ENCODE measurements around the gene ZBED3. TPM values are rescaled to one million over a fixed set of nuclear protein-coding genes. Genes with fewer than 3 reads are reported as not detected.

The ZBED3 gene
- total and polyA plus RNA-seq, 2 donors (not counting 3 experiments of a cell fraction or from before 2014, with no cell fraction given), result 11.8 to 15.9 TPM

- H3K4me3 ChIP-seq (replicated peaks in 1 of 3; ENCODE audit: insufficient read depth in 1 of 3, low read depth in 1 of 3, low read length in 3 of 3), result no peak overlapping the region
- FAIRE-seq (no peak), DNase-seq (ENCODE audit: low read depth, low spot score) (no peak)
- H3K27ac ChIP-seq (ENCODE audit: insufficient read depth, low read depth, low read length), result no peak overlapping the region
- H3K27me3 ChIP-seq (ENCODE audit: control insufficient read depth in 2 of 2, insufficient read depth in 2 of 2, low read length in 2 of 2), result peaks cover 0 to 3% of the 10 kb centered on the region in 2 experiments
- no peak for TF ChIP-seq CTCF (IDR thresholded peaks at IDR 0.05; ENCODE audit: extremely low read depth in 1 of 2, insufficient read depth in 1 of 2, low read depth in 1 of 2, low read length in 2 of 2)
- TF ChIP-seq POLR2A (IDR thresholded peaks at IDR 0.05; ENCODE audit: low read depth, low read length), result no peak
- no peak for TF ChIP-seq FOS (IDR thresholded peaks at IDR 0.05; ENCODE audit: borderline replicate concordance, insufficient read depth, low read length)
- TF ChIP-seq MYC (IDR thresholded peaks at IDR 0.05; ENCODE audit: low read depth, low read length), result no peak
- TF ChIP-seq POLR2AphosphoS5 (IDR thresholded peaks at IDR 0.05; ENCODE audit: insufficient read depth, low read depth, low read length), result no peak
- no peak for TF ChIP-seq EZH2 (IDR thresholded peaks at IDR 0.05; ENCODE audit: borderline replicate concordance, low read depth, low read length, severe bottlenecking)
- no peak for TF ChIP-seq JUN (IDR thresholded peaks at IDR 0.05; ENCODE audit: borderline replicate concordance, insufficient read depth, insufficient read length, low read depth)
- TF ChIP-seq, protein P1, sequence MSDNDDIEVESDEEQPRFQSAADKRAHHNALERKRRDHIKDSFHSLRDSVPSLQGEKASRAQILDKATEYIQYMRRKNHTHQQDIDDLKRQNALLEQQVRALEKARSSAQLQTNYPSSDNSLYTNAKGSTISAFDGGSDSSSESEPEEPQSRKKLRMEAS (IDR thresholded peaks at IDR 0.05; ENCODE audit: insufficient read depth, insufficient read length), result no peak
- TF ChIP-seq GATA2 (IDR thresholded peaks at IDR 0.05; ENCODE audit: insufficient read depth, insufficient read length, low read depth, low read length), result no peak
- dilution Hi-C loops (cut with MboI; ENCODE audit: extremely low pct_ligation_motif_present, low sequenced_read_pairs), result no loop called here
- intact Hi-C loops (cut with micrococcal nuclease), result no loop called here
- no peaks in the 10 kb centered on the region for H4K20me1 ChIP-seq (replicated peaks; ENCODE audit: control insufficient read depth, extremely low read depth, insufficient read depth, low read length)
- ChIA-PET POLR2A (no interaction called here), CTCF (interaction anchor here (1.8 kb wide), 1 partner anchor 463 kb away, joined by 8 read pairs; the partner anchor contains the start of gene WDR41)
- no peaks in the 10 kb centered on the region for H3K36me3 ChIP-seq (ENCODE audit: control insufficient read depth in 2 of 2, extremely low read depth in 1 of 2, insufficient read depth in 2 of 2, low read length in 2 of 2)
- H3K9ac ChIP-seq (replicated peaks; ENCODE audit: extremely low read depth, insufficient read depth, low read length), result no peak overlapping the region
- peaks cover 11% of the 10 kb centered on the region for H3K4me1 ChIP-seq (ENCODE audit: control insufficient read depth, extremely low read depth, insufficient read depth, low read length)
- H3K79me2 ChIP-seq (ENCODE audit: control insufficient read depth, insufficient read depth, low read length), result peaks cover 7% of the 10 kb centered on the region
- no peaks in the 10 kb centered on the region for H3K9me1 ChIP-seq (replicated peaks; ENCODE audit: control insufficient read depth, extremely low read depth, insufficient read depth, low read length)
- peaks cover 2% of the 10 kb centered on the region for H3K9me3 ChIP-seq (replicated peaks; ENCODE audit: control insufficient read depth, insufficient read depth, low read length)
- BruUV-seq (replicated peaks), result no TSS peak
- H3K4me2 ChIP-seq (ENCODE audit: insufficient read depth, low read length), result no peak overlapping the region
- H2AFZ ChIP-seq (ENCODE audit: low read depth, low read length), result no peak overlapping the region
Measured at GRCh38 chr5:77028631-77029375, 58.3 kb downstream of the ZBED3 start.

Measured in endothelial cell of umbilical vein (primary cell).